Dendritic cell treated with granulocyte-macrophage colony-stimulating factor and Interleukin-4, amounts not matched to agents 40 ng/mL and 50 ng/mL, for 4 days (primary cell): Measurements from ENCODE around the gene DTNA.
"Not testable (repeated sequence)": the region's sequence is repeated elsewhere in the genome, so short reads cannot be mapped to it uniquely, and the experiment has no call there.

Source experiments
- H3K27ac Mint-ChIP-seq: one replicate; pipeline ENCODE4 v1.8.0; 2022; ENCODE audit warnings: mild to moderate bottlenecking, mixed read lengths
- H3K27me3 Mint-ChIP-seq: one replicate; pipeline ENCODE4 v1.8.0; 2022; ENCODE audit warnings: mild to moderate bottlenecking, mixed read lengths
- H3K36me3 Mint-ChIP-seq: one replicate; pipeline ENCODE4 v1.8.0; 2022; ENCODE audit warnings: low read depth, mixed read lengths
- H3K4me1 Mint-ChIP-seq: one replicate; pipeline ENCODE4 v1.8.0; 2022; ENCODE audit warnings: low read depth, mixed read lengths
- H3K4me3 Mint-ChIP-seq: one replicate; pipeline ENCODE4 v1.8.0; 2022; ENCODE audit warnings: mild to moderate bottlenecking, moderate library complexity, mixed read lengths
- H3K9me3 Mint-ChIP-seq: one replicate; pipeline ENCODE4 v1.8.0; 2022; ENCODE audit warnings: mixed read lengths
- intact Hi-C: fragments of 100-400 bp; cut with micrococcal nuclease; formaldehyde crosslinking; loops from one replicate; pipeline ENCODE4 v1.15.0; 2022

The DTNA gene

GRCh38 chr18:34872066-34872465 lies 162.0 kb downstream of the DTNA start:
- H3K36me3 Mint-ChIP-seq = peaks cover 40% of the 10 kb centered on the region
- H3K27me3 Mint-ChIP-seq = no peaks in the 10 kb centered on the region
- H3K9me3 Mint-ChIP-seq = no peaks in the 10 kb centered on the region
- no peaks in the 10 kb centered on the region for H3K4me1 Mint-ChIP-seq
- intact Hi-C loops = no loop called here
- no peak overlapping the region for H3K4me3 Mint-ChIP-seq
- H3K27ac Mint-ChIP-seq = no peak overlapping the region

GRCh38 chr18:34873986-34874580 lies 164.0 kb downstream of the DTNA start:
- Mint-ChIP-seq H3K27me3 (no peaks in the 10 kb centered on the region), H3K4me1 (no peaks in the 10 kb centered on the region), H3K9me3 (no peaks in the 10 kb centered on the region), H3K4me3 (no peak overlapping the region), H3K36me3 (peaks cover 51% of the 10 kb centered on the region), H3K27ac (no peak overlapping the region)
- intact Hi-C loops = no loop called here

GRCh38 chr18:34875150-34875549 lies 165.1 kb downstream of the DTNA start:
- intact Hi-C loops = no loop called here
- Mint-ChIP-seq H3K4me1 (no peaks in the 10 kb centered on the region), H3K27me3 (no peaks in the 10 kb centered on the region), H3K36me3 (peaks cover 59% of the 10 kb centered on the region), H3K9me3 (no peaks in the 10 kb centered on the region), H3K27ac (no peak overlapping the region), H3K4me3 (no peak overlapping the region)

- Mint-ChIP-seq H3K27ac (no peak overlapping the region), H3K9me3 (no peaks in the 10 kb centered on the region), H3K4me1 (no peaks in the 10 kb centered on the region), H3K4me3 (no peak overlapping the region), H3K36me3 (peaks cover 65% of the 10 kb centered on the region), H3K27me3 (no peaks in the 10 kb centered on the region)
- intact Hi-C loops = no loop called here
Observed at GRCh38 chr18:34880403-34880802, 170.3 kb downstream of the DTNA start.

- Mint-ChIP-seq H3K27me3 (no peaks in the 10 kb centered on the region), H3K9me3 (no peaks in the 10 kb centered on the region), H3K36me3 (peaks cover 61% of the 10 kb centered on the region), H3K4me3 (no peak overlapping the region), H3K4me1 (no peaks in the 10 kb centered on the region), H3K27ac (no peak overlapping the region)
- intact Hi-C loops = no loop called here
Observed at GRCh38 chr18:34880882-34881834, 171.1 kb downstream of the DTNA start.

- Mint-ChIP-seq H3K36me3 (peaks cover 63% of the 10 kb centered on the region), H3K27ac (no peak overlapping the region), H3K27me3 (no peaks in the 10 kb centered on the region), H3K4me1 (no peaks in the 10 kb centered on the region), H3K9me3 (no peaks in the 10 kb centered on the region), H3K4me3 (no peak overlapping the region)
- intact Hi-C loops = no loop called here
Observed at GRCh38 chr18:34884436-34884835, 174.3 kb downstream of the DTNA start.

GRCh38 chr18:34886177-34886576 lies 176.1 kb downstream of the DTNA start:
- H3K36me3 Mint-ChIP-seq = peaks cover 66% of the 10 kb centered on the region
- intact Hi-C loops = no loop called here
- H3K4me1 Mint-ChIP-seq = peaks cover 6% of the 10 kb centered on the region
- H3K9me3 Mint-ChIP-seq = peaks cover 14% of the 10 kb centered on the region
- H3K27me3 Mint-ChIP-seq = no peaks in the 10 kb centered on the region
- no peak overlapping the region for H3K4me3 Mint-ChIP-seq
- no peak overlapping the region for H3K27ac Mint-ChIP-seq

- H3K4me3 Mint-ChIP-seq = no peak overlapping the region
- peaks cover 61% of the 10 kb centered on the region for H3K36me3 Mint-ChIP-seq
- peaks cover 15% of the 10 kb centered on the region for H3K9me3 Mint-ChIP-seq
- intact Hi-C loops = no loop called here
- H3K27me3 Mint-ChIP-seq = no peaks in the 10 kb centered on the region
- H3K4me1 Mint-ChIP-seq = peaks cover 6% of the 10 kb centered on the region
- no peak overlapping the region for H3K27ac Mint-ChIP-seq
Observed at GRCh38 chr18:34887881-34888580, 177.9 kb downstream of the DTNA start.

GRCh38 chr18:34890486-34891085 lies 180.5 kb downstream of the DTNA start:
- no peaks in the 10 kb centered on the region for H3K27me3 Mint-ChIP-seq
- intact Hi-C loops = no loop called here

GRCh38 chr18:34892379-34892778 lies 182.3 kb downstream of the DTNA start:
- peaks cover 54% of the 10 kb centered on the region for H3K9me3 Mint-ChIP-seq
- no peak overlapping the region for H3K27ac Mint-ChIP-seq
- intact Hi-C loops = no loop called here
- H3K36me3 Mint-ChIP-seq = peaks cover 46% of the 10 kb centered on the region
- no peaks in the 10 kb centered on the region for H3K27me3 Mint-ChIP-seq
- H3K4me3 Mint-ChIP-seq = no peak overlapping the region
- H3K4me1 Mint-ChIP-seq = peaks cover 6% of the 10 kb centered on the region

More at GRCh38 chr18:34890486-34891085, 180.5 kb downstream of the DTNA start:
- H3K36me3 Mint-ChIP-seq = peaks cover 48% of the 10 kb centered on the region
- no peak overlapping the region for H3K27ac Mint-ChIP-seq
- H3K9me3 Mint-ChIP-seq = peaks cover 36% of the 10 kb centered on the region
- peaks cover 6% of the 10 kb centered on the region for H3K4me1 Mint-ChIP-seq
- no peak overlapping the region for H3K4me3 Mint-ChIP-seq

GRCh38 chr18:34893239-34893638 lies 183.1 kb downstream of the DTNA start:
- Mint-ChIP-seq H3K27ac (no peak overlapping the region), H3K27me3 (no peaks in the 10 kb centered on the region), H3K36me3 (peaks cover 40% of the 10 kb centered on the region), H3K9me3 (peaks cover 54% of the 10 kb centered on the region), H3K4me3 (no peak overlapping the region), H3K4me1 (peaks cover 6% of the 10 kb centered on the region)
- intact Hi-C loops = no loop called here

GRCh38 chr18:34901299-34901698 lies 191.2 kb downstream of the DTNA start:
- no peaks in the 10 kb centered on the region for H3K36me3 Mint-ChIP-seq
- H3K9me3 Mint-ChIP-seq = peaks cover 38% of the 10 kb centered on the region
- H3K27ac Mint-ChIP-seq = no peak overlapping the region
- no peak overlapping the region for H3K4me3 Mint-ChIP-seq
- no peaks in the 10 kb centered on the region for H3K4me1 Mint-ChIP-seq
- no peaks in the 10 kb centered on the region for H3K27me3 Mint-ChIP-seq
- intact Hi-C loops = no loop called here

GRCh38 chr18:34904994-34905393 lies 194.9 kb downstream of the DTNA start:
- intact Hi-C loops = no loop called here
- H3K27me3 Mint-ChIP-seq = no peaks in the 10 kb centered on the region
- H3K27ac Mint-ChIP-seq = no peak overlapping the region

GRCh38 chr18:34906985-34907384 lies 196.9 kb downstream of the DTNA start:
- H3K27me3 Mint-ChIP-seq, H3K4me3 Mint-ChIP-seq, intact Hi-C loops, H3K4me1 Mint-ChIP-seq, H3K27ac Mint-ChIP-seq, H3K36me3 Mint-ChIP-seq: not testable (repeated sequence)
- peaks cover 39% of the 10 kb centered on the region for H3K9me3 Mint-ChIP-seq

More at GRCh38 chr18:34904994-34905393, 194.9 kb downstream of the DTNA start:
- no peaks in the 10 kb centered on the region for H3K36me3 Mint-ChIP-seq
- H3K4me1 Mint-ChIP-seq = no peaks in the 10 kb centered on the region
- no peak overlapping the region for H3K4me3 Mint-ChIP-seq
- H3K9me3 Mint-ChIP-seq = peaks cover 39% of the 10 kb centered on the region
